ENCODE data around the gene CDH13. TPM values are rescaled to one million over a fixed set of nuclear protein-coding genes. Genes with fewer than 3 reads are reported as not detected.

CDH13 gene
- total RNA-seq, 1 donor from 2014 or later, result 81.1 TPM

GRCh38 chr16:83176802-83177201 lies 550.0 kb downstream of the CDH13 start:
- H3K4me1 Mint-ChIP-seq (ENCODE audit: low read depth, unreplicated experiment), result no peaks in the 10 kb centered on the region
- no peak overlapping the region for H3K4me3 Mint-ChIP-seq (ENCODE audit: unreplicated experiment)
- no peak for DNase-seq
- H3K36me3 Mint-ChIP-seq (ENCODE audit: unreplicated experiment), result no peaks in the 10 kb centered on the region
- H3K27me3 Mint-ChIP-seq (ENCODE audit: unreplicated experiment), result no peaks in the 10 kb centered on the region
- H3K9me3 Mint-ChIP-seq (ENCODE audit: unreplicated experiment), result no peaks in the 10 kb centered on the region
- TF ChIP-seq CTCF (IDR thresholded peaks at IDR 0.05; ENCODE audit: partially characterized antibody, unreplicated experiment), result no peak
- no peak overlapping the region for H3K27ac Mint-ChIP-seq (ENCODE audit: unreplicated experiment)

GRCh38 chr16:83185902-83186301 lies 559.1 kb downstream of the CDH13 start:
- no peak for TF ChIP-seq CTCF (IDR thresholded peaks at IDR 0.05; ENCODE audit: partially characterized antibody, unreplicated experiment)
- H3K4me1 Mint-ChIP-seq (ENCODE audit: low read depth, unreplicated experiment), result peaks cover 5% of the 10 kb centered on the region
- H3K27ac Mint-ChIP-seq (ENCODE audit: unreplicated experiment), result no peak overlapping the region
- peaks cover 2% of the 10 kb centered on the region for H3K9me3 Mint-ChIP-seq (ENCODE audit: unreplicated experiment)
- peaks cover 2% of the 10 kb centered on the region for H3K27me3 Mint-ChIP-seq (ENCODE audit: unreplicated experiment)
- no peak overlapping the region for H3K4me3 Mint-ChIP-seq (ENCODE audit: unreplicated experiment)
- H3K36me3 Mint-ChIP-seq (ENCODE audit: unreplicated experiment), result peaks cover 8% of the 10 kb centered on the region
- no peak for DNase-seq

GRCh38 chr16:83187405-83187804 lies 560.6 kb downstream of the CDH13 start:
- H3K4me1 Mint-ChIP-seq (ENCODE audit: low read depth, unreplicated experiment), result peaks cover 12% of the 10 kb centered on the region
- H3K4me3 Mint-ChIP-seq (ENCODE audit: unreplicated experiment), result no peak overlapping the region
- peaks cover 2% of the 10 kb centered on the region for H3K9me3 Mint-ChIP-seq (ENCODE audit: unreplicated experiment)
- peaks cover 2% of the 10 kb centered on the region for H3K27me3 Mint-ChIP-seq (ENCODE audit: unreplicated experiment)
- DNase-seq, result no peak
- H3K36me3 Mint-ChIP-seq (ENCODE audit: unreplicated experiment), result peaks cover 8% of the 10 kb centered on the region
- no peak for TF ChIP-seq CTCF (IDR thresholded peaks at IDR 0.05; ENCODE audit: partially characterized antibody, unreplicated experiment)
- no peak overlapping the region for H3K27ac Mint-ChIP-seq (ENCODE audit: unreplicated experiment)

- Mint-ChIP-seq H3K36me3 (ENCODE audit: unreplicated experiment) (no peaks in the 10 kb centered on the region), H3K27me3 (ENCODE audit: unreplicated experiment) (peaks cover 4% of the 10 kb centered on the region), H3K4me3 (ENCODE audit: unreplicated experiment) (no peak overlapping the region), H3K9me3 (ENCODE audit: unreplicated experiment) (peaks cover 2% of the 10 kb centered on the region), H3K4me1 (ENCODE audit: low read depth, unreplicated experiment) (peaks cover 43% of the 10 kb centered on the region), H3K27ac (ENCODE audit: unreplicated experiment) (no peak overlapping the region)
- DNase-seq, result no peak
- no peak for TF ChIP-seq CTCF (IDR thresholded peaks at IDR 0.05; ENCODE audit: partially characterized antibody, unreplicated experiment)
Observed at GRCh38 chr16:83196796-83197195, 570.0 kb downstream of the CDH13 start.

GRCh38 chr16:83197450-83197849 lies 570.7 kb downstream of the CDH13 start:
- H3K4me1 Mint-ChIP-seq (ENCODE audit: low read depth, unreplicated experiment), result peaks cover 38% of the 10 kb centered on the region
- H3K27ac Mint-ChIP-seq (ENCODE audit: unreplicated experiment), result peak overlapping the region; percentile 83
- H3K27me3 Mint-ChIP-seq (ENCODE audit: unreplicated experiment), result peaks cover 4% of the 10 kb centered on the region
- peak overlapping the region; percentile 23 for H3K4me3 Mint-ChIP-seq (ENCODE audit: unreplicated experiment)
- H3K36me3 Mint-ChIP-seq (ENCODE audit: unreplicated experiment), result no peaks in the 10 kb centered on the region
- no peak for DNase-seq
- no peak for TF ChIP-seq CTCF (IDR thresholded peaks at IDR 0.05; ENCODE audit: partially characterized antibody, unreplicated experiment)
- H3K9me3 Mint-ChIP-seq (ENCODE audit: unreplicated experiment), result peaks cover 2% of the 10 kb centered on the region
